DND-41 (cell line): ENCODE measurements around the gene CACHD1.

Experiments
- ATAC-seq: fragments of 200-7000 bp; cut with Tn5 transposase; 3 replicates; pipeline ENCODE4 v1.9.1; 2021; ENCODE audit warnings: low read depth; ENCODE audit not compliant: insufficient read depth
- DNase-seq: peaks from one replicate; pipeline ENCODE4 v3.0.0-alpha.2; 2020
- H2AFZ ChIP-seq: 2 replicates; pipeline ENCODE4 v1.6.0; 2012; ENCODE audit warnings: low read depth, low read length
- H3K27ac ChIP-seq: 2 replicates; pipeline ENCODE4 v1.5.1; 2012; ENCODE audit warnings: low read length, inconsistent platforms
- H3K27me3 ChIP-seq: fragments of 200-600 bp; sonication (generic); 2 replicates; pipeline ENCODE4 v1.6.0; 2012; ENCODE audit warnings: low read length, mild to moderate bottlenecking, inconsistent platforms; ENCODE audit not compliant: insufficient read depth, poor library complexity
- H3K36me3 ChIP-seq: 2 replicates; pipeline ENCODE4 v1.5.1; 2012; ENCODE audit warnings: low read length, inconsistent platforms; ENCODE audit not compliant: insufficient read depth
- H3K4me1 ChIP-seq: 2 replicates; pipeline ENCODE4 v1.5.1; 2012; ENCODE audit warnings: mild to moderate bottlenecking, low read length; ENCODE audit not compliant: insufficient read depth
- H3K4me2 ChIP-seq: 2 replicates; pipeline ENCODE4 v1.6.0; 2012; ENCODE audit warnings: mild to moderate bottlenecking, moderate library complexity, low read length, inconsistent platforms; ENCODE audit not compliant: insufficient read depth
- H3K4me3 ChIP-seq, 2 experiments: fragments of 200-600 bp in 1 of 2; shearing (Covaris generic) in 1 of 2; 2 replicates each; pipeline ENCODE4 v1.5.1; 2012 to 2016; ENCODE audit warnings: inconsistent platforms in 2 of 2, low read length in 2 of 2, mild to moderate bottlenecking in 2 of 2, low read depth in 1 of 2, moderate library complexity in 1 of 2
- H3K79me2 ChIP-seq: 2 replicates; pipeline ENCODE4 v1.6.0; 2012; ENCODE audit warnings: low read length, inconsistent platforms; ENCODE audit not compliant: insufficient read depth
- H3K9ac ChIP-seq: 2 replicates; pipeline ENCODE4 v1.6.0; 2012; ENCODE audit warnings: low read depth, mild to moderate bottlenecking, inconsistent platforms, low read length, moderate library complexity
- H3K9me3 ChIP-seq: 2 replicates; pipeline ENCODE4 v1.5.1; 2012; ENCODE audit warnings: low read length, moderate library complexity, mild to moderate bottlenecking, inconsistent platforms; ENCODE audit not compliant: insufficient read depth, severe bottlenecking
- H4K20me1 ChIP-seq: 2 replicates; pipeline ENCODE4 v1.6.0; 2012; ENCODE audit warnings: low read length; ENCODE audit not compliant: insufficient read depth
- CTCF ChIP-seq: IDR thresholded peaks from 2 replicates; pipeline ENCODE4 v1.5.1; 2012; ENCODE audit warnings: borderline replicate concordance, low read length, moderate library complexity, mild to moderate bottlenecking; ENCODE audit not compliant: poor library complexity, severe bottlenecking; ENCODE audit errors: extremely low read depth
- EZH2 ChIP-seq: IDR thresholded peaks from 3 replicates; pipeline ENCODE4 v1.6.1; 2012; ENCODE audit warnings: borderline replicate concordance, low read depth, mild to moderate bottlenecking, moderate library complexity, low read length, inconsistent platforms; ENCODE audit not compliant: severe bottlenecking

CACHD1 gene

GRCh38 chr1:64721135-64721534 is 251.2 kb downstream of the CACHD1 start:
- H3K4me3 ChIP-seq: no peak overlapping the region
- no peak overlapping the region for H3K4me2 ChIP-seq
- TF ChIP-seq EZH2 (no peak), CTCF (no peak)
- no peak overlapping the region for H3K27ac ChIP-seq
- H3K4me1 ChIP-seq: no peaks in the 10 kb centered on the region
- H3K36me3 ChIP-seq: no peaks in the 10 kb centered on the region
- no peaks in the 10 kb centered on the region for H3K79me2 ChIP-seq
- ATAC-seq (no peak), DNase-seq (no peak)
- H3K9me3 ChIP-seq: no peaks in the 10 kb centered on the region
- H3K27me3 ChIP-seq: peaks cover 11% of the 10 kb centered on the region
- H3K9ac ChIP-seq: no peak overlapping the region
- no peak overlapping the region for H2AFZ ChIP-seq
- no peaks in the 10 kb centered on the region for H4K20me1 ChIP-seq

GRCh38 chr1:64721576-64722145 is 251.7 kb downstream of the CACHD1 start:
- Histone ChIP-seq H3K4me2 (no peak overlapping the region), H3K4me1 (no peaks in the 10 kb centered on the region), H3K79me2 (no peaks in the 10 kb centered on the region), H3K36me3 (no peaks in the 10 kb centered on the region), H3K9ac (no peak overlapping the region), H3K27me3 (peaks cover 11% of the 10 kb centered on the region), H3K9me3 (no peaks in the 10 kb centered on the region), H4K20me1 (no peaks in the 10 kb centered on the region), H3K4me3 (no peak overlapping the region), H2AFZ (no peak overlapping the region), H3K27ac (no peak overlapping the region)
- ATAC-seq (no peak), DNase-seq (no peak)
- TF ChIP-seq EZH2 (no peak), CTCF (no peak)

GRCh38 chr1:64727861-64728260 is 257.9 kb downstream of the CACHD1 start:
- no peaks in the 10 kb centered on the region for H3K4me1 ChIP-seq
- H3K9ac ChIP-seq: no peak overlapping the region
- H3K4me2 ChIP-seq: no peak overlapping the region
- no peak overlapping the region for H2AFZ ChIP-seq
- no peak overlapping the region for H3K27ac ChIP-seq
- DNase-seq (no peak), ATAC-seq (no peak)
- no peaks in the 10 kb centered on the region for H3K36me3 ChIP-seq
- H3K4me3 ChIP-seq: no peak overlapping the region
- H3K27me3 ChIP-seq: peaks cover 7% of the 10 kb centered on the region
- TF ChIP-seq EZH2: no peak
- no peak for TF ChIP-seq CTCF
- no peaks in the 10 kb centered on the region for H3K79me2 ChIP-seq
- H3K9me3 ChIP-seq: no peaks in the 10 kb centered on the region
- H4K20me1 ChIP-seq: no peaks in the 10 kb centered on the region
